GM21447 (cell line): ENCODE data around the gene AK4.
A peak's percentile ranks its signal among the peaks of the same experiment; 100 is the strongest.

ENCODE experiments used
- ATAC-seq: cut with Tn5 transposase; IDR thresholded peaks from one replicate; pipeline ENCODE4 v1.9.1; 2021; ENCODE audit not compliant: unreplicated experiment

AK4 gene

GRCh38 chr1:65175171-65176055, 27.4 kb downstream of the AK4 start:
- ATAC-seq: no peak

GRCh38 chr1:65176056-65176450, 28.1 kb downstream of the AK4 start:
- no peak for ATAC-seq

- ATAC-seq: no peak
Observed at GRCh38 chr1:65176591-65176990, 28.6 kb downstream of the AK4 start.

GRCh38 chr1:65177457-65177856, 29.5 kb downstream of the AK4 start:
- no peak for ATAC-seq

- ATAC-seq: no peak
Observed at GRCh38 chr1:65178235-65178634, 30.2 kb downstream of the AK4 start.

- no peak for ATAC-seq
Observed at GRCh38 chr1:65179148-65179547, 31.1 kb downstream of the AK4 start.

GRCh38 chr1:65180977-65181376, 33.0 kb downstream of the AK4 start:
- no peak for ATAC-seq

GRCh38 chr1:65182658-65183268, 34.8 kb downstream of the AK4 start:
- no peak for ATAC-seq

- ATAC-seq: no peak
Observed at GRCh38 chr1:65189576-65190115, 41.6 kb downstream of the AK4 start.

GRCh38 chr1:65190229-65190628, 42.2 kb downstream of the AK4 start:
- ATAC-seq: no peak

- ATAC-seq: no peak
Observed at GRCh38 chr1:65193129-65193695, 45.2 kb downstream of the AK4 start.

- no peak for ATAC-seq
Observed at GRCh38 chr1:65195495-65196417, 47.8 kb downstream of the AK4 start.

GRCh38 chr1:65196926-65197325, 48.9 kb downstream of the AK4 start:
- ATAC-seq: no peak

- no peak for ATAC-seq
Observed at GRCh38 chr1:65197636-65198035, 49.6 kb downstream of the AK4 start.

GRCh38 chr1:65198096-65198495, 50.1 kb downstream of the AK4 start:
- ATAC-seq: no peak

- ATAC-seq: no peak
Observed at GRCh38 chr1:65200411-65200810, 52.4 kb downstream of the AK4 start.

- ATAC-seq: no peak
Observed at GRCh38 chr1:65206836-65207235, 58.8 kb downstream of the AK4 start.

- ATAC-seq: peak; percentile 78
Observed at GRCh38 chr1:65207317-65207716, 59.3 kb downstream of the AK4 start.

GRCh38 chr1:65208563-65208973, 60.6 kb downstream of the AK4 start:
- no peak for ATAC-seq

GRCh38 chr1:65209005-65209885, 61.2 kb downstream of the AK4 start:
- no peak for ATAC-seq
